Esophagus squamous epithelium (tissue), 5 donors: ENCODE data around the gene TIMM44. TPM values are rescaled to one million over a fixed set of nuclear protein-coding genes. Genes with fewer than 3 reads are reported as not detected.

Source experiments
- DNase-seq: peaks from one replicate; lab custom pipeline; 2025; lab: John Stamatoyannopoulos, UW
- H3K27ac ChIP-seq, 4 donors: fragments of 200-600 bp; sonication (generic); one replicate each; pipeline ENCODE4 v1.5.1; 2016 to 2019; ENCODE audit warnings: mild to moderate bottlenecking in 1 of 4
- H3K27me3 ChIP-seq, 4 donors: fragments of 200-600 bp; sonication (generic); 1 replicate in 3 of 4; 2 replicates in 1 of 4; pipeline versions ENCODE4 v1.5.1 to v1.6.0; 2017 to 2021; ENCODE audit warnings: antibody characterized with exemption in 1 of 4
- H3K36me3 ChIP-seq, 3 donors: fragments of 200-600 bp; sonication (generic); one replicate each; pipeline ENCODE4 v1.5.1; 2016 to 2019
- H3K4me1 ChIP-seq, 3 donors: fragments of 200-600 bp; sonication (generic); one replicate each; pipeline ENCODE4 v1.5.1; 2017 to 2019
- H3K4me3 ChIP-seq, 4 donors: fragments of 200-600 bp; sonication (generic); 1 replicate in 3 of 4; 2 replicates in 1 of 4; pipeline ENCODE4 v1.5.1; 2016 to 2019; ENCODE audit warnings: mild to moderate bottlenecking in 2 of 4, moderate library complexity in 1 of 4
- H3K9me3 ChIP-seq, 3 donors: fragments of 200-600 bp; sonication (generic); one replicate each; pipeline ENCODE4 v1.5.1; 2016 to 2019
- POLR2A ChIP-seq, 4 donors: fragments of 450-650 bp; IDR thresholded peaks; one replicate each; pipeline ENCODE4 v1.6.1; 2017; ENCODE audit warnings: antibody characterized with exemption in 4 of 4, mild to moderate bottlenecking in 4 of 4, moderate library complexity in 3 of 4
- WGBS, 2 donors: methylation state at CpG; one replicate each; pipeline ENCODE4 v1.1.5; 2018; 5-methylcytosine and 5-hydroxymethylcytosine counted together
- intact Hi-C: fragments of 100-400 bp; cut with DNase I; formaldehyde crosslinking; loops from one replicate; pipeline ENCODE4 v1.15.0; 2022
- total RNA-seq, 4 donors: library from RNA; depleted of rRNA; stranded (reverse); fragments of >200 nt; gene quantifications; one replicate each; pipeline ENCODE4 v1.1.0, GENCODE V29; 2016
- TF ChIP-seq, protein P1 (sequence below), 6 experiments: fragments of 450-650 bp in 4 of 6; fragments of 200-600 bp in 2 of 6; sonication (generic) in 2 of 6; IDR thresholded peaks; one replicate each; pipeline ENCODE4 v1.5.1; 2016 to 2019; ENCODE audit warnings: antibody characterized with exemption in 6 of 6, mild to moderate bottlenecking in 4 of 6, moderate library complexity in 4 of 6
- donor health status: DM: yes; HTN: yes; CAD: no.

TIMM44 gene
- total RNA-seq, 4 donors from 2014 or later = 36.4 to 52.6 (median 45.5) TPM

DNA sequence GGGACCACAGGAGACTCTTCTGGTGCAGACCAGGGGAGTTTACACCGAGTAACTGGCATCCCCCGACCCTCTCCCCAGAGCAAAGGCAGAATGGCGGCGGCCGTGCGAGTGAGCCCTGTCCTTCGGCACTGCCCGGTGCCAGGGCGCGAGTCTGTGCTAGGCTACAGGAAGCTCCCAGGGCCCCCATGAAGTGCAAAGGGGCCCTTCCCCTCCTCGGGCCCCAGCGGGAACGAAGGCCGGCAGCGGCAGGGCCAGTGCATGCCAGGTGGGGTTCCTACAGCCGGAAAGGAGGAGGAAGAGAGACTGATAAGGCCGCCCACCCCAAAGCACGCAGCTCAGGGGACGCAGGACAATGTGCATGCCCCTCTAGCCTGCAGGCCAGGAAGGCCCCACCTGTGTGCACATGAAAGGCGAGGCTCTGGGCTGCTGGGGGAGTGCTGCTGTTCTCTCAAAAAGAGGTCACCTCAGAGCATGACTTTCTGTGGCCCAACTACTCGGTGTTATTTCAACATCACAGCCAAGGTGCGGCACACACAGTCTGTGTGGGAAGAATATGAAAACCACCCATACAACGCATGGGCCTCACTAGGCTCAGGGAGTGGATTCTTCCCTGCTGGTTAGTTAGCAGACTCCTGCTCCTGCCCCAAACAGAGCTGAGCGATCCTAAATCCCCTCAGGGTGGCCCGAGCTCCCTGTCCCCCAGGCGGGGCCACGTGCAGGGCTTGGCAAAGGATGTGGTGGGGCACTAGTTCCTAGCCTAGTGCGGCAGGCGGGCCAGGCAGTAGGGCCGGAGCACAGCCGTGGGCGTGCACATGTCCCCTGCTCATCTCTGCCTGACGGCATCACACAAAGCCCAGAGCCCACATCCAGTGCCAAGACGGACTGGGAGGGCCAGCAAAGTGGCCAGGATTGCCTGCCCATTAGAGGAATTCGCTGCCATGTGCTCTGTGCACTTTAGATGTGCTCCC lies 28.4 kb upstream of the TIMM44 start:
- H3K27ac ChIP-seq = no peak overlapping the region
- intact Hi-C loops = no loop called here
- no peak for DNase-seq
- no peaks in the 10 kb centered on the region for H3K27me3 ChIP-seq
- TF ChIP-seq, protein P1, sequence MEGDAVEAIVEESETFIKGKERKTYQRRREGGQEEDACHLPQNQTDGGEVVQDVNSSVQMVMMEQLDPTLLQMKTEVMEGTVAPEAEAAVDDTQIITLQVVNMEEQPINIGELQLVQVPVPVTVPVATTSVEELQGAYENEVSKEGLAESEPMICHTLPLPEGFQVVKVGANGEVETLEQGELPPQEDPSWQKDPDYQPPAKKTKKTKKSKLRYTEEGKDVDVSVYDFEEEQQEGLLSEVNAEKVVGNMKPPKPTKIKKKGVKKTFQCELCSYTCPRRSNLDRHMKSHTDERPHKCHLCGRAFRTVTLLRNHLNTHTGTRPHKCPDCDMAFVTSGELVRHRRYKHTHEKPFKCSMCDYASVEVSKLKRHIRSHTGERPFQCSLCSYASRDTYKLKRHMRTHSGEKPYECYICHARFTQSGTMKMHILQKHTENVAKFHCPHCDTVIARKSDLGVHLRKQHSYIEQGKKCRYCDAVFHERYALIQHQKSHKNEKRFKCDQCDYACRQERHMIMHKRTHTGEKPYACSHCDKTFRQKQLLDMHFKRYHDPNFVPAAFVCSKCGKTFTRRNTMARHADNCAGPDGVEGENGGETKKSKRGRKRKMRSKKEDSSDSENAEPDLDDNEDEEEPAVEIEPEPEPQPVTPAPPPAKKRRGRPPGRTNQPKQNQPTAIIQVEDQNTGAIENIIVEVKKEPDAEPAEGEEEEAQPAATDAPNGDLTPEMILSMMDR (IDR thresholded peaks at IDR 0.05) = no peak
- no peak for TF ChIP-seq POLR2A (IDR thresholded peaks at IDR 0.05)
- peaks cover 25 to 96% (median 36%) of the 10 kb centered on the region in 3 donors for H3K36me3 ChIP-seq
- H3K9me3 ChIP-seq = no peaks in the 10 kb centered on the region
- no peak overlapping the region for H3K4me3 ChIP-seq
- no peaks in the 10 kb centered on the region for H3K4me1 ChIP-seq
- 85 to 87% methylated on average over 11 to 17 of the region's 35 CpGs for WGBS, 2 donors

DNA sequence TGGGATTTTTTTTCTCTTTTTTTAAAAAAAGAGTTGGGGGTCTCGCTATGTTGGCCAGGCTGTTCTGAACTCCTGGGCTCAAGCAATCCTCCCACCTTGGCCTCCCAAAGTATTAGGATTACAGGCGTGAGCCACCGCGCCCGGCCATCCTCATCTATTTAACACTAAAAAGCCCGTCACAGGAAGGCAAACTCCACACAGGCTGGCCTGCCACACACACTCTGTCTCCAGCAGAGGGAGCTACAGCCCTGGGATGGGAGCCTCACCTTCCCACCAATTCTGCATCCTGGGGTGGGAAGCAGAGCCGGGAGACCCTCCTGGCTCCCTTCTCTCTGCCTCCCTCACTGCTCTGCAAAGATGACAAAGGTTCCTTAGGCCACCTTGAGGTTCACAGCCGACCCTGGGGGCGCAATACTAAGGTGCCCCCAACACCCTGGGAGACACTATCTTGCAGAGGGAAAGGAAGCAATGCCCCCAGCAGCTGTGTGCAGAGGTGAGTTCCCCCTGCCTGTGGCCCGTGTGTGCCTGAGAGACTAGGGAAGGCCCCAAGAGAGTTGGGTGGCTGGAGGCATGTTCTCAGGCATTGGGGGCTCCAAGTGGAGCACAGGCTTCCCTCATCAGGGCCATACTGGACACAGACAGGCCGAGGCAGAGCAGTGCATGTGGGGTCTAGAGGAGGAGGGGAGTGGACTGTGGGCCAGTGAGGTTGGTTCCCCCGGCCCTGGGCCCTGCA lies 27.4 kb upstream of the TIMM44 start:
- intact Hi-C loops = no loop called here
- WGBS, 2 donors = 54 to 63% methylated on average over 5 to 10 of the region's 12 CpGs
- no peak for TF ChIP-seq POLR2A (IDR thresholded peaks at IDR 0.05)
- TF ChIP-seq, protein P1 (IDR thresholded peaks at IDR 0.05) = peak in 5 of 6 experiments; percentile 49 to 71 (median 57)
- no peak overlapping the region for H3K4me3 ChIP-seq
- no peaks in the 10 kb centered on the region for H3K4me1 ChIP-seq
- no peaks in the 10 kb centered on the region for H3K9me3 ChIP-seq
- no peaks in the 10 kb centered on the region for H3K27me3 ChIP-seq
- no peak overlapping the region for H3K27ac ChIP-seq
- peaks cover 31 to 100% (median 40%) of the 10 kb centered on the region in 3 donors for H3K36me3 ChIP-seq
- DNase-seq = no peak

- TF ChIP-seq, protein P1 (IDR thresholded peaks at IDR 0.05) = no peak
- TF ChIP-seq POLR2A (IDR thresholded peaks at IDR 0.05) = no peak
- Histone ChIP-seq H3K4me3 (no peak overlapping the region), H3K27me3 (no peaks in the 10 kb centered on the region), H3K36me3 (peaks cover 34 to 100% (median 42%) of the 10 kb centered on the region in 3 donors), H3K4me1 (no peaks in the 10 kb centered on the region), H3K27ac (no peak overlapping the region), H3K9me3 (no peaks in the 10 kb centered on the region)
- 91% methylated on average over 11 of the region's 11 CpGs for WGBS, 2 donors
- no peak for DNase-seq
- intact Hi-C loops = no loop called here
Observed at GRCh38 chr19:7969555-7969939, 26.1 kb upstream of the TIMM44 start.

- peak overlapping the region in 1 of 4 donors; percentile 3 for H3K27ac ChIP-seq
- intact Hi-C loops = no loop called here
- no peaks in the 10 kb centered on the region for H3K4me1 ChIP-seq
- no peak for TF ChIP-seq POLR2A (IDR thresholded peaks at IDR 0.05)
- TF ChIP-seq, protein P1 (IDR thresholded peaks at IDR 0.05) = no peak
- H3K36me3 ChIP-seq = peaks cover 28 to 100% (median 38%) of the 10 kb centered on the region in 3 donors
- no peaks in the 10 kb centered on the region for H3K9me3 ChIP-seq
- no peaks in the 10 kb centered on the region for H3K27me3 ChIP-seq
- 84 to 98% methylated on average over 8 to 10 of the region's 20 CpGs for WGBS, 2 donors
- no peak overlapping the region for H3K4me3 ChIP-seq
- DNase-seq = no peak
Observed at GRCh38 chr19:7968796-7969554, 25.5 kb upstream of the TIMM44 start.
